GM19463 (cell line): ENCODE results near the gene MEPCE.
A peak's percentile ranks its signal among the peaks of the same experiment; 100 is the strongest.

Experiments
- ATAC-seq: cut with Tn5 transposase; IDR thresholded peaks from one replicate; pipeline ENCODE4 v1.9.1; 2021; ENCODE audit warnings: mild to moderate bottlenecking, moderate library complexity; ENCODE audit not compliant: unreplicated experiment

Gene MEPCE

GRCh38 chr7:100457033-100457432 lies 27.4 kb downstream of the MEPCE start:
- no peak for ATAC-seq

GRCh38 chr7:100464210-100464660 lies 34.6 kb downstream of the MEPCE start, which contains the start of gene SPACDR:
SPACDR (minus strand) TSS chr7:100464260; CDS start chr7:100464025, 235 bp downstream.
- no peak for ATAC-seq

- no peak for ATAC-seq
These were observed 35.2 kb downstream of the MEPCE start for GRCh38 chr7:100464791-100465190.

- no peak for ATAC-seq
These were observed 35.7 kb downstream of the MEPCE start for GRCh38 chr7:100465299-100465698.

- no peak for ATAC-seq
These were observed 36.2 kb downstream of the MEPCE start for GRCh38 chr7:100465702-100466311.

GRCh38 chr7:100466653-100467605 lies 37.3 kb downstream of the MEPCE start:
- no peak for ATAC-seq

GRCh38 chr7:100467638-100468373 lies 38.2 kb downstream of the MEPCE start:
- no peak for ATAC-seq

- ATAC-seq, result no peak
These were observed 39.8 kb downstream of the MEPCE start for GRCh38 chr7:100469227-100470044.

GRCh38 chr7:100471021-100471420 lies 41.4 kb downstream of the MEPCE start:
- ATAC-seq, result no peak

- ATAC-seq, result no peak
These were observed 42.7 kb downstream of the MEPCE start for GRCh38 chr7:100472121-100472851.

GRCh38 chr7:100472854-100473499 lies 43.3 kb downstream of the MEPCE start:
- ATAC-seq, result no peak

- no peak for ATAC-seq
These were observed 45.9 kb downstream of the MEPCE start for GRCh38 chr7:100475549-100475948.

- no peak for ATAC-seq
These were observed 46.6 kb downstream of the MEPCE start for GRCh38 chr7:100476101-100476780.

GRCh38 chr7:100476903-100477870 lies 47.6 kb downstream of the MEPCE start:
- ATAC-seq, result no peak

- ATAC-seq, result no peak
These were observed 48.2 kb downstream of the MEPCE start for GRCh38 chr7:100477871-100478267.

- ATAC-seq, result peak; percentile 61
These were observed 49.5 kb downstream of the MEPCE start, which contains the start of gene TSC22D4 for GRCh38 chr7:100478958-100479660. TSC22D4 (minus strand) TSS chr7:100479214; CDS start chr7:100478038, 1,176 bp downstream.

- no peak for ATAC-seq
These were observed 51.8 kb downstream of the MEPCE start for GRCh38 chr7:100481466-100481865.
